ENCODE measurements around the gene MYO18A.
"Not testable (repeated sequence)": the region's sequence is repeated elsewhere in the genome, so short reads cannot be mapped to it uniquely, and the experiment has no call there.

MYO18A gene

GRCh38 chr17:29181226-29181625 is 1.0 kb upstream of the MYO18A start:
- peaks cover 6% of the 10 kb centered on the region for H3K36me3 Mint-ChIP-seq (ENCODE audit: insufficient read depth)
- no peaks in the 10 kb centered on the region for H3K9me3 Mint-ChIP-seq
- H3K4me3 Mint-ChIP-seq, result no peak overlapping the region
- H3K27ac Mint-ChIP-seq, result no peak overlapping the region
- H3K4me1 Mint-ChIP-seq (ENCODE audit: low read depth in 2 of 2), result peaks cover 24% of the 10 kb centered on the region in 2 donors
- ATAC-seq (replicated peaks) (no peak), DNase-seq (no peak)
- H3K27me3 Mint-ChIP-seq, result no peaks in the 10 kb centered on the region

GRCh38 chr17:29180788-29181160 is 576 bp upstream of the MYO18A start:
- H3K27me3 Mint-ChIP-seq, result no peaks in the 10 kb centered on the region
- ATAC-seq (replicated peaks) (no peak), DNase-seq (no peak)
- H3K27ac Mint-ChIP-seq, result no peak overlapping the region
- H3K4me1 Mint-ChIP-seq (ENCODE audit: low read depth in 2 of 2), result peaks cover 28 to 29% of the 10 kb centered on the region in 2 donors
- no peaks in the 10 kb centered on the region for H3K9me3 Mint-ChIP-seq
- peak overlapping the region; percentile 43 to 50 for H3K4me3 Mint-ChIP-seq
- peaks cover 6% of the 10 kb centered on the region for H3K36me3 Mint-ChIP-seq (ENCODE audit: insufficient read depth)

GRCh38 chr17:29179232-29180033 is 765 bp downstream of the MYO18A start:
- no peaks in the 10 kb centered on the region for H3K9me3 Mint-ChIP-seq
- H3K4me1 Mint-ChIP-seq (ENCODE audit: low read depth in 2 of 2), result peaks cover 28 to 29% of the 10 kb centered on the region in 2 donors
- no peak for DNase-seq
- ATAC-seq (replicated peaks), result no peak
- peak overlapping the region; percentile 41 to 72 for H3K4me3 Mint-ChIP-seq
- H3K36me3 Mint-ChIP-seq (ENCODE audit: insufficient read depth), result peaks cover 10% of the 10 kb centered on the region
- H3K27me3 Mint-ChIP-seq, result no peaks in the 10 kb centered on the region
- H3K27ac Mint-ChIP-seq, result no peak overlapping the region

- H3K36me3 Mint-ChIP-seq (ENCODE audit: insufficient read depth), result peaks cover 10% of the 10 kb centered on the region
- ATAC-seq (replicated peaks) (no peak), DNase-seq (no peak)
- peaks cover 28 to 29% of the 10 kb centered on the region in 2 donors for H3K4me1 Mint-ChIP-seq (ENCODE audit: low read depth in 2 of 2)
- no peaks in the 10 kb centered on the region for H3K27me3 Mint-ChIP-seq
- H3K9me3 Mint-ChIP-seq, result no peaks in the 10 kb centered on the region
- H3K27ac Mint-ChIP-seq, result peak overlapping the region in 1 of 2 donors; percentile 73
- H3K4me3 Mint-ChIP-seq, result peak overlapping the region; percentile 41 to 72
Observed at GRCh38 chr17:29178750-29179231, 1.4 kb downstream of the MYO18A start.

DNA sequence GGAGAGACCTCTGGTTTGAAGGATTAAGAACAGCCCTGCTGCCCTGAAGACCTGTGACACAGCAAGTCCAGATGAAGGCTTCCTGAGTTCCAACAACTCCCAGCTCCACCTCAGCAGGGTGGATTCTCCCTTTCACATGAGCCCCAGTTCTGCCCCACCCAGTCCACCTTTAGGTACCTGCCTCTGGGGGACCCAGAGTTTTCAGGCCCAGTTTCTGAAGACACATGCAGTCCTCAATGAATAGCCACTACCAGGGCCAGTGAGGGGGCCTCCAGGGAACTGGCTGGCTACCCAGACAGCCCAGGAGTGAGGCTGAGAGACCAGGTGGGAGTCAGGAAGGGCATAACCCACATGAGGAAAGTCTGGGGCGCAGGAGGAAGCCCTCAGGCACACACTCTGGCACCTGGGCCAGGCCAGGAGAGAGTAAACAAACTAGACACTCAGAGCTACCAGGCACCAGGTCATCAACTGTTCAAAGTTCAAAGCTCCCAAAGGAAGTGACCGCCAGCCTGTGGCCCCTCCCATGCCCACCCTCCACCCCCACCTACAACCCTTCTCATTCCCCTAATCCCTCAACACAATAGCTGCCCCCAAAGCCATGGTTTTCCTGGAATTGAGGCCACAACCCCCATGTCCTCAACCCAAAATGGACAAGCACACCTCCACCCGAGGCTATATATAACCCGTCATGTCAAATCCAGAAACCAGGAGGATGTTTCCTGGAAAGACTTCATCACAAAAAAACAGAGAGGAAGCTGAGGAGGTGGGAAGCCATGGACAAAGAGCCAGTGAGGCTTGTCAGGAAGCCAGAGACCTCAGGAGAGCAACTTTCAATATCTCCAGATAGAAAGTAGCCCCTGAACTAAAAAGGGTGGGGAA is 2.1 kb downstream of the MYO18A start:
- ATAC-seq (replicated peaks) (no peak), DNase-seq (no peak)
- no peaks in the 10 kb centered on the region for H3K9me3 Mint-ChIP-seq
- peak overlapping the region; percentile 91 to 95 for H3K27ac Mint-ChIP-seq
- peak overlapping the region; percentile 88 to 92 for H3K4me3 Mint-ChIP-seq
- no peaks in the 10 kb centered on the region for H3K27me3 Mint-ChIP-seq
- peaks cover 28 to 29% of the 10 kb centered on the region in 2 donors for H3K4me1 Mint-ChIP-seq (ENCODE audit: low read depth in 2 of 2)
- H3K36me3 Mint-ChIP-seq (ENCODE audit: insufficient read depth), result peaks cover 10% of the 10 kb centered on the region

DNA sequence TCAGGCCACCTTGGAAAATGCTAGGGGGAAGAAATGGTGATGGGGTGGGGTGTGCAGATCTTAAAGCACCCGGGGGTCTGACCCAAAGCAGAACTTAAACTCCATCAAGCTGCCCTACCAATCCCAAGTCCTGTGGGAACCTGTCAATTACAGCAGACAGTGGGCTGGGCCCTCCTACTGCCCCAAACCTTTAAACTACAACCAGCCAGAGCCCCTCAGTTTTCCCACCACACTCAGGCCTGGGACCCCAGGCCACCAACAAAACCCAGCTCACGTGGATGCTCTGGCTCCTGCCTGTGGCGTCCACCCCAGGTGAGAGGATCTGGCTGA is 2.7 kb downstream of the MYO18A start:
- peaks cover 28 to 29% of the 10 kb centered on the region in 2 donors for H3K4me1 Mint-ChIP-seq (ENCODE audit: low read depth in 2 of 2)
- H3K27ac Mint-ChIP-seq, result peak overlapping the region; percentile 91 to 95
- ATAC-seq (replicated peaks), result no peak
- peak overlapping the region; percentile 88 to 92 for H3K4me3 Mint-ChIP-seq
- peaks cover 10% of the 10 kb centered on the region for H3K36me3 Mint-ChIP-seq (ENCODE audit: insufficient read depth)
- no peak for DNase-seq
- H3K27me3 Mint-ChIP-seq, result no peaks in the 10 kb centered on the region
- H3K9me3 Mint-ChIP-seq, result no peaks in the 10 kb centered on the region

DNA sequence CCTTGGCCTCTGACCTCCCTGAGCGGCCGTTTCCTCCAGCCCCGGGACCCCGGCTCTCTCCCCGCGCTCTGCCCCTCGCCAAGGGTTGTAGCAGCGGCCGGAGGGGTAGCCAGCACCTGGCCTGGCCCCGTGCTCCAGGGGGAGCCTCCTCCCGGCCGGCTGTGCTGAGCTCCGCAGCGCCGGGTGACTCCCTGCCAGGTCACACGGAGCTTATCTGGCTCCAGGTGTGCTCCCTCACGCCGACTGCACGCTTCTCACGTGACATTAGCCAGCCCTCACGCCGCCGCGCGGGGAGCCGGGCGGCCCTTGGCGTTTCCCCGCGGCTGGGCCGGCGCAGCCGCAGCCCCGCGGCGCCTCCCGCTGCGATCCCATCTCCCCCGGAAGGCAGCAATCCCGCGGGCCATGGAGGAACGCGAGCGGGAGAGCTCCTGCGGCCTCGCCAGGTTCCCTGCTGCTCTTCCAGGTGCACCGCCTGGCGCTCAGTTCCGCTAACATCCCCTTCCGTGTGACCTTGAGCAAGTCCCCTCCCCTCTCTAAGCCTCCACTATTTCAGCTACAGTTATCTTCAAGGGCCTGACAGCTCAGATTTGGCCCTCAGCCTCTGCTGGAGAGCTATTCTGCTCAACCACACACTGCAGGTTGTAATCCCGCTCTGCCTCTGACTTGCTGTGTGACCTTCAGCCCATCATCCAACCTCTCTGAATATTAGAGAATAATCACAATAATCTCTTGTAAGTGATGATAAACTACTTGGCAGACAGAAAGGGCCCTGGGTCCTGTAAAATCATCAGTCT is 3.4 kb downstream of the MYO18A start:
- peaks cover 10% of the 10 kb centered on the region for H3K36me3 Mint-ChIP-seq (ENCODE audit: insufficient read depth)
- H3K27ac Mint-ChIP-seq, result peak overlapping the region; percentile 91 to 95
- peak; percentile 63 for ATAC-seq (replicated peaks)
- peak; percentile 24 to 36 (median 27) for DNase-seq
- H3K4me3 Mint-ChIP-seq, result peak overlapping the region; percentile 88 to 92
- peaks cover 28 to 29% of the 10 kb centered on the region in 2 donors for H3K4me1 Mint-ChIP-seq (ENCODE audit: low read depth in 2 of 2)
- no peaks in the 10 kb centered on the region for H3K27me3 Mint-ChIP-seq
- H3K9me3 Mint-ChIP-seq, result no peaks in the 10 kb centered on the region

- Mint-ChIP-seq H3K4me1 (ENCODE audit: low read depth in 2 of 2) (peaks cover 22 to 24% of the 10 kb centered on the region in 2 donors), H3K27ac (no peak overlapping the region), H3K36me3 (ENCODE audit: insufficient read depth) (peaks cover 6% of the 10 kb centered on the region), H3K4me3 (no peak overlapping the region), H3K27me3 (no peaks in the 10 kb centered on the region), H3K9me3 (no peaks in the 10 kb centered on the region)
- DNase-seq (no peak), ATAC-seq (replicated peaks) (no peak)
Observed at GRCh38 chr17:29175349-29175748, 4.8 kb downstream of the MYO18A start.

GRCh38 chr17:29172589-29172988 is 7.6 kb downstream of the MYO18A start:
- Mint-ChIP-seq H3K36me3 (ENCODE audit: insufficient read depth) (peaks cover 10% of the 10 kb centered on the region), H3K27ac (no peak overlapping the region), H3K27me3 (no peaks in the 10 kb centered on the region), H3K4me3 (no peak overlapping the region), H3K9me3 (no peaks in the 10 kb centered on the region), H3K4me1 (ENCODE audit: low read depth in 2 of 2) (peaks cover 12 to 15% of the 10 kb centered on the region in 2 donors)
- DNase-seq, result no peak
- ATAC-seq (replicated peaks), result no peak

GRCh38 chr17:29170682-29171081 is 9.5 kb downstream of the MYO18A start:
- Mint-ChIP-seq H3K36me3 (ENCODE audit: insufficient read depth) (peaks cover 10% of the 10 kb centered on the region), H3K4me3 (no peak overlapping the region), H3K9me3 (no peaks in the 10 kb centered on the region), H3K4me1 (ENCODE audit: low read depth in 2 of 2) (peaks cover 0 to 2% of the 10 kb centered on the region in 2 donors), H3K27me3 (no peaks in the 10 kb centered on the region), H3K27ac (no peak overlapping the region)
- ATAC-seq (replicated peaks), result no peak
- no peak for DNase-seq

GRCh38 chr17:29169806-29170591 is 10.2 kb downstream of the MYO18A start:
- no peaks in the 10 kb centered on the region for H3K27me3 Mint-ChIP-seq
- DNase-seq (no peak), ATAC-seq (replicated peaks) (no peak)
- H3K36me3 Mint-ChIP-seq (ENCODE audit: insufficient read depth), result peaks cover 7% of the 10 kb centered on the region
- no peak overlapping the region for H3K4me3 Mint-ChIP-seq
- no peak overlapping the region for H3K27ac Mint-ChIP-seq
- H3K9me3 Mint-ChIP-seq, result no peaks in the 10 kb centered on the region
- H3K4me1 Mint-ChIP-seq (ENCODE audit: low read depth in 2 of 2), result peaks cover 0 to 2% of the 10 kb centered on the region in 2 donors

- not testable (repeated sequence) for H3K4me3 Mint-ChIP-seq; H3K36me3 Mint-ChIP-seq (ENCODE audit: insufficient read depth); H3K4me1 Mint-ChIP-seq (ENCODE audit: low read depth in 2 of 2); DNase-seq; H3K27ac Mint-ChIP-seq; H3K9me3 Mint-ChIP-seq; ATAC-seq (replicated peaks); H3K27me3 Mint-ChIP-seq
Observed at GRCh38 chr17:29168759-29169126, 11.5 kb downstream of the MYO18A start.
